Fibroblast of gingiva (primary cell): ENCODE measurements around the gene THADA.

Experiments
- DNase-seq: peaks from one replicate; pipeline ENCODE4 v3.0.0-alpha.2; 2011; ENCODE audit warnings: low read depth

THADA gene

GRCh38 chr2:43246641-43247040 is 349.2 kb downstream of the THADA start:
- no peak for DNase-seq

GRCh38 chr2:43241558-43241957 is 354.3 kb downstream of the THADA start:
- DNase-seq: no peak

GRCh38 chr2:43240766-43241150 is 355.1 kb downstream of the THADA start:
- DNase-seq: no peak

GRCh38 chr2:43239981-43240765 is 355.7 kb downstream of the THADA start:
- no peak for DNase-seq

- DNase-seq: no peak
Observed at GRCh38 chr2:43238813-43239212, 357.0 kb downstream of the THADA start.

GRCh38 chr2:43238176-43238575 is 357.7 kb downstream of the THADA start:
- DNase-seq: no peak

- DNase-seq: no peak
Observed at GRCh38 chr2:43233218-43234212, 362.3 kb downstream of the THADA start.

- no peak for DNase-seq
Observed at GRCh38 chr2:43230951-43231827, 364.6 kb downstream of the THADA start.

GRCh38 chr2:43230351-43230885 is 365.4 kb downstream of the THADA start:
- no peak for DNase-seq

GRCh38 chr2:43228756-43229659 is 366.8 kb downstream of the THADA start:
- DNase-seq: no peak

- DNase-seq: no peak
Observed at GRCh38 chr2:43228321-43228751, 367.5 kb downstream of the THADA start.

- DNase-seq: no peak
Observed at GRCh38 chr2:43227830-43228281, 368.0 kb downstream of the THADA start.

GRCh38 chr2:43226955-43227829 is 368.6 kb downstream of the THADA start:
- DNase-seq: peak; percentile 97

GRCh38 chr2:43226558-43226954 is 369.3 kb downstream of the THADA start, which contains the start of gene ZFP36L2:
ZFP36L2 (minus strand) TSS chr2:43226606; CDS start chr2:43226315, 291 bp downstream.
- DNase-seq: peak; percentile 98

GRCh38 chr2:43225788-43226557 is 369.9 kb downstream of the THADA start:
- DNase-seq: peak; percentile 80

- DNase-seq: peak; percentile 85
Observed at GRCh38 chr2:43225093-43225787, 370.6 kb downstream of the THADA start.

GRCh38 chr2:43224571-43225092 is 371.2 kb downstream of the THADA start:
- no peak for DNase-seq
